KMS-11 (cell line): ENCODE data around the gene SECISBP2L.

Experiments used
- H2AFZ ChIP-seq: fragments of 200-600 bp; sonication (generic); 2 replicates; pipeline ENCODE4 v1.6.1; 2016; ENCODE audit warnings: antibody characterized with exemption, mixed run types, low read depth
- H3K27ac ChIP-seq: fragments of 200-600 bp; sonication (generic); 2 replicates; pipeline ENCODE4 v1.6.1; 2016; ENCODE audit warnings: mild to moderate bottlenecking, mixed run types
- H3K27me3 ChIP-seq: fragments of 200-600 bp; sonication (generic); 2 replicates; pipeline ENCODE4 v1.6.1; 2017; ENCODE audit warnings: mild to moderate bottlenecking, low read depth, mixed run types, moderate library complexity; ENCODE audit not compliant: insufficient read depth
- H3K36me3 ChIP-seq: fragments of 200-600 bp; sonication (generic); 2 replicates; pipeline ENCODE4 v1.6.1; 2017; ENCODE audit warnings: mild to moderate bottlenecking, mixed run types; ENCODE audit not compliant: insufficient read depth
- H3K4me1 ChIP-seq: fragments of 200-600 bp; sonication (generic); 2 replicates; pipeline ENCODE4 v1.6.1; 2016; ENCODE audit warnings: mild to moderate bottlenecking, low read depth, mixed run types; ENCODE audit not compliant: poor library complexity, severe bottlenecking
- H3K4me2 ChIP-seq: fragments of 200-600 bp; sonication (generic); 2 replicates; pipeline ENCODE4 v1.7.0; 2016; ENCODE audit warnings: mild to moderate bottlenecking, mixed run types
- H3K4me3 ChIP-seq: fragments of 200-600 bp; sonication (generic); IDR thresholded peaks from 2 replicates; pipeline ENCODE4 v1.6.1; 2017; ENCODE audit warnings: low read depth, low read length, mixed read lengths; ENCODE audit not compliant: insufficient read depth
- H3K79me2 ChIP-seq: fragments of 200-600 bp; sonication (generic); 2 replicates; pipeline ENCODE4 v1.6.1; 2016; ENCODE audit warnings: low read depth, mixed run types; ENCODE audit not compliant: insufficient read depth
- H3K9ac ChIP-seq: fragments of 200-600 bp; sonication (generic); 2 replicates; pipeline ENCODE4 v1.6.1; 2016; ENCODE audit warnings: mild to moderate bottlenecking, mixed run types
- H4K20me1 ChIP-seq: fragments of 200-600 bp; sonication (generic); 2 replicates; pipeline ENCODE4 v1.6.1; 2016; ENCODE audit warnings: mild to moderate bottlenecking, mixed run types; ENCODE audit not compliant: insufficient read depth
- CTCF ChIP-seq: fragments of 200-600 bp; sonication (generic); conservative IDR thresholded peaks from 2 replicates; pipeline ENCODE4 v1.6.1; 2017; ENCODE audit warnings: low read depth, mild to moderate bottlenecking, antibody characterized with exemption, low read length, moderate library complexity, mixed read lengths

The SECISBP2L gene

GRCh38 chr15:48966595-48967301, 79.5 kb downstream of the SECISBP2L start:
- H3K4me2 ChIP-seq = peak overlapping the region; percentile 2; the same call in 1 of the 2 replicates
- H3K36me3 ChIP-seq = no peaks in the 10 kb centered on the region
- peaks cover 19% of the 10 kb centered on the region for H3K4me1 ChIP-seq
- no peak overlapping the region for H3K9ac ChIP-seq
- H2AFZ ChIP-seq = no peak overlapping the region
- H3K4me3 ChIP-seq = no peak overlapping the region
- H3K79me2 ChIP-seq = no peaks in the 10 kb centered on the region
- TF ChIP-seq CTCF = no peak
- H3K27me3 ChIP-seq = no peaks in the 10 kb centered on the region
- no peak overlapping the region for H3K27ac ChIP-seq
- H4K20me1 ChIP-seq = no peaks in the 10 kb centered on the region

GRCh38 chr15:48965972-48966371, 80.3 kb downstream of the SECISBP2L start:
- TF ChIP-seq CTCF = no peak
- Histone ChIP-seq H3K4me2 (no peak overlapping the region), H3K27ac (no peak overlapping the region), H3K79me2 (no peaks in the 10 kb centered on the region), H3K4me3 (no peak overlapping the region), H2AFZ (no peak overlapping the region), H3K27me3 (no peaks in the 10 kb centered on the region), H4K20me1 (no peaks in the 10 kb centered on the region), H3K9ac (no peak overlapping the region), H3K4me1 (peaks cover 19% of the 10 kb centered on the region), H3K36me3 (no peaks in the 10 kb centered on the region)

- Histone ChIP-seq H3K27ac (no peak overlapping the region), H3K4me3 (no peak overlapping the region), H3K79me2 (no peaks in the 10 kb centered on the region), H3K9ac (no peak overlapping the region), H3K27me3 (no peaks in the 10 kb centered on the region), H4K20me1 (no peaks in the 10 kb centered on the region), H2AFZ (no peak overlapping the region), H3K36me3 (no peaks in the 10 kb centered on the region), H3K4me2 (no peak overlapping the region), H3K4me1 (peaks cover 13% of the 10 kb centered on the region)
- no peak for TF ChIP-seq CTCF
These were observed 81.3 kb downstream of the SECISBP2L start for GRCh38 chr15:48964898-48965297.

- Histone ChIP-seq H3K36me3 (no peaks in the 10 kb centered on the region), H3K4me2 (no peak within 1 kb of the TSS), H3K4me3 (no peak within 1 kb of the TSS), H2AFZ (no peak within 1 kb of the TSS), H3K79me2 (no peaks in the 10 kb centered on the region), H3K27ac (no peak within 1 kb of the TSS), H3K9ac (no peak within 1 kb of the TSS), H3K27me3 (no peaks in the 10 kb centered on the region), H4K20me1 (no peaks in the 10 kb centered on the region), H3K4me1 (peaks cover 13% of the 10 kb centered on the region)
- no peak for TF ChIP-seq CTCF
These were observed 82.6 kb downstream of the SECISBP2L start, which contains the start of gene SHC4 for GRCh38 chr15:48963524-48964113. TSS of gene SHC4 (minus strand) at chr15:48963919. CDS start at chr15:48963015, 904 bp downstream.
